PC-9 (cell line): ENCODE results near the gene MEF2C.

ENCODE experiments used
- CTCF ChIP-seq: fragments of 200-600 bp; sonication (generic); conservative IDR thresholded peaks from 2 replicates; pipeline ENCODE4 v1.6.1; 2017; ENCODE audit warnings: mixed run types, antibody characterized with exemption, mild to moderate bottlenecking, moderate library complexity
- EZH2 ChIP-seq: fragments of 200-600 bp; sonication (generic); IDR thresholded peaks from 2 replicates; pipeline ENCODE4 v1.8.0; 2017; ENCODE audit warnings: antibody characterized with exemption, low read depth

GRCh38 chr5:88890070-88890781 is 7.2 kb upstream of the MEF2C start:
- TF ChIP-seq CTCF (no peak), EZH2 (no peak)
